Hematopoietic multipotent progenitor cell treated with erythropoietin and hydrocortisone succinate and interleukin-3 and kit ligand, for 15 days (in vitro differentiated cells): ENCODE data around the gene FIBP.
A peak's percentile ranks its signal among the peaks of the same experiment; 100 is the strongest.

ENCODE experiments used
- DNase-seq: peaks from one replicate; pipeline ENCODE4 v3.0.0-alpha.2; 2015; ENCODE audit warnings: low spot score

FIBP gene

DNA sequence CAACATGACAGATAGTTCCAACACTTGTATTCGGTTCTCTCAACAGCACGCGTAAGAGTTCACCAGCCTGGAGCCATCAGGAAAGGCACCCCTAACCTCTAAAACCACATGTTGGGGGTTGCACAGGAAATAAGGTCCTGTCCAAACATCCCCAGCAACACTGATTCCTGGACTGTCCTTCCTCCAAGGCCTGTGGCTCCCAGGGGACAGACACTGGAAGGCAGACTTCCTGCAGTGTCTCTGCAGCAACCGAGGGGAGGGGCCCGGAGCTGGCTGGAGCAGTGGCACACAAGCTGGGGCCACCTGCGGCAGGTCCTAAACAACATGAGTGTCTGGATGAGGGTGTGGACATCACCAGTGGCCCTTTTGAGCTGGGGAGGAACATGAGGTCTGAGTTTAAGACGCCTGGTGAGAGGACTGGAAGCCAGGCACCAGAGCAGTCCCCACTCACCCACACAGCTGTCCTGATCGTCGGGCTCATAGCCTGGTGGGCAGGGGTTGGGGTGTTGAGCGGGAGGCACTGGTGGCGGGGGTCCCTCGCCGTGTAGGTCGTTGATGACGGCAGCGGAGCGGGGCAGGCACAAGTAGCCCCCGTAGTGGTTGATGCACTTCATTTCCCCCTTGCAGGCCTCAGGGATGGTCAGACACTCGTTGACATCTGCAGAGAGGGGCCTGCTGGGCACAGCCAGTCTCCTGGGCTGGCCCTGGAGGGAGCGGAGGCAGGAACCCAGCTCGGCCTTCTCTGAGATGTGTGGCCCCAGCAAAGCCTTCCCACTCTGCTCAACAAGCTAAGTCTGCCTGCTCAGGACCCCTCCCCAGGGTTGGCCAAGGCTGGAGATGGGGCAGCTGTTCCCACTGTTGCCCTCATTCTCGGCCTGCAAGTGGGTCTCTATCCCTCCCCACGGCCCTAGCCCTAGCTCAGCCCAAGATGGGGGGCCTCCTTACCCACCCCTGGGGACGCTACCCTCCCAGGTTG, 17.3 kb downstream of the FIBP start:
- no peak for DNase-seq

DNA sequence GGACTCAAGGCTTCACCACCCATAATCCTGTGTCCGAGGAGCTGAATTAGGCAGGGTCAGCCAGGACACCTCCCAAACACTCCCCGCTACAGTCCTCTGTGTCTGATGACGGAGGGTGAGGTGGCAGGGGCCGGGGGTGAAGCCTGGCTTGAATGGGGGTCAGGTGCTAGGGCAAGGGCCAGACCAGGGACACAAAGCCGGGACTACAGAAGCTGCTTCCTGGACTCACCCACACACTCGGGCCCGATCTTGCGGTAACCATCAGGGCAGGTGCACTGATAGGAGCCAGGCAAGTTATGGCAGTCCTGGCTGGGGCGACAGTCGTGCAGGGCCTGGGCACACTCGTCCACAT, 18.0 kb downstream of the FIBP start:
- DNase-seq: no peak

DNA sequence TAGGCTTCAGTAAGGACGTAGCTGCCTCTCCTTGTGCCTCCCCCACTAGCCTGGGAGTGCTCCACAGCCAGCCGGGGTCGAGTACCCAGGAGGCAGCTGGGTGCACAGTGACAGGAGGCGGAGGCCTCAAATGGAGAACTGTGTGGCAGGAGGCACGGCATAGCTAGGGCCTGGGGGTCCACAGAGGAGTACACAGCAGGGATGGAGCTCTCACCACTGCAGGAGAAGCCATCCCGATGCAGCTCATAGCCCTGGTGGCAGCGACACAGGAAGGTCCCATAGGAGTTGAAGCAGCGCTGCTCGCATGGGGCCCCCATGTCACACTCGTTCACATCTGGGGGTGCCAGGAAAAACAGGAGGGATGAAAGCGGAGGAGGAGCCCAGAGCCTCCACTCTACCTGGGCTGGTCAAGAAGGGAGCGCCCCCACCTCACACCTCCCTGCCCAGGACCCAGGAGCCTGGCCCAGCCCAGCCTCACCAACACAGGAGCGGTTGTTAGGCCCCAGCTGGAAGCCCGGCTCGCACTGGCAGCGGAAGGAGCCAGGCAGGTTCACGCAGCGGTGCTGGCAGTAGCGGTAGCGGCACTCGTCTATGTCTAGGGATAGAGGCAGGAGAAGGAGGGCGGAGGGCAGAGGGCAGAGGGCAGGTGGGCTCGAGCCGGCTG, 18.5 kb downstream of the FIBP start:
- no peak for DNase-seq

GRCh38 chr11:65868907-65869306, 19.4 kb downstream of the FIBP start:
- no peak for DNase-seq

GRCh38 chr11:65868076-65868667, 20.1 kb downstream of the FIBP start:
- DNase-seq: no peak

GRCh38 chr11:65867284-65868071, 20.8 kb downstream of the FIBP start:
- DNase-seq: no peak

GRCh38 chr11:65866509-65867283, 21.6 kb downstream of the FIBP start:
- no peak for DNase-seq

DNA sequence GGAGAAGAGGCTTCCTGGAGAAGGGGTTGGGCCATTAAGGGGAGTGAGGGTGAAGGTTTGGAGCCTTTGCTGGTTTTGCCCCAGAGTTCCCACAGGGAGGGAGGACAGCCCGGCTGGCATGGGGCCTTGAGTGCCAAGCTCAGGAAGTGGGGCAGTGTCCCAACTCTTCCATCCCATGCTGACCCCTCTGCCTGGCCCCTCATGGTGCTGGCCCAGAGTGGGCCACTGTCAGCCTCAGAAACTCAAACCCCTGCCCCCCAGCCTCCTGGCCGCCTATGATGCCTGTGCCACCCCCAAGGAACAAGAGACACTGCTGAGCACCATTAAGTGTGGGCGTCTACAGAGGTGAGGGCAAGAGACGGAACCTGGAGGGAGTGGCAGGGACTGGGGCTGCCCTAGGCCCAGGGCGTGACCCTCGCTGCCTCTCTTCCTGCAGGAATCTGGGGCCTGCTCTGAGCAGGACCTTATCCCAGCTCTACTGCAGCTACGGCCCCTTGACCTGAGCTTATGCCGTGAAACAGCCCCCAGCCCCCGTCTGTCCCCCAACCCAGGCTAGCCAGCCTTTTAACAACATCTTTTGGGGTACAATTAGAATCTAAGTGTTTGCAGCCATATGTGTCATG, 22.6 kb downstream of the FIBP start:
- DNase-seq: no peak

DNA sequence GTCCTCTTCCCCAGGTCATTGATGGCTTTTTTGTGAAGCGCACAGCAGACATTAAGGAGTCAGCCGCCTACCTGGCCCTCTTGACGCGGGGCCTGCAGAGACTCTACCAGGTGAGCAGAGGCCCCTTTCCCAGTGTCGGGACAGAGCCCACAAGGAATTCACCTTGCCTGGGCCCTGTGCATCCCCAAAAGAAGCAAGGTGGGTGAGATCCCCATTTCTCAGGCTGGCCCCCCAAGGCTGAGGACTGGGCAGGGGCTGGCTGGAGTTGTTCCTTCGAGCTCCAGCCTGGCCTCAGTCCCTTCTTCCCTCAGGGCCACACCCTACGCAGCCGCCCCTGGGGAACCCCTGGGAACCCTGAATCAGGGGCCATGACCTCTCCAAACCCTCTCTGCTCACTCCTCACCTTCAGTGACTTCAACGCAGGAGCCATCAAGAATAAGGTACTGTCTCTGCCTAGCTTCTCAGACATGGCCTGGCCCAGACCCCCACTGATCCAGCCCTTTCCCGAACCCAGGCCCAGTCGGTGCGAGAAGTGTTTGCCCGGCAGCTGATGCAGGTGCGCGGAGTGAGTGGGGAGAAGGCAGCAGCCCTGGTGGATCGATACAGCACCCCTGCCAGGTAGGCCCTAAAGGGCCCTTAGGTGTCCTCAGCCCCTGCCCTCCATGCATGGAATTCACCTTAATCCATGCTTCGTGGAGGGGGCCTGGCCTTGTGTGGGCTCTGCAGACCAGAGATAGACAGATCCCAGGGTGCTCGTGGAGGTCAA, 23.4 kb downstream of the FIBP start:
- DNase-seq: no peak

DNA sequence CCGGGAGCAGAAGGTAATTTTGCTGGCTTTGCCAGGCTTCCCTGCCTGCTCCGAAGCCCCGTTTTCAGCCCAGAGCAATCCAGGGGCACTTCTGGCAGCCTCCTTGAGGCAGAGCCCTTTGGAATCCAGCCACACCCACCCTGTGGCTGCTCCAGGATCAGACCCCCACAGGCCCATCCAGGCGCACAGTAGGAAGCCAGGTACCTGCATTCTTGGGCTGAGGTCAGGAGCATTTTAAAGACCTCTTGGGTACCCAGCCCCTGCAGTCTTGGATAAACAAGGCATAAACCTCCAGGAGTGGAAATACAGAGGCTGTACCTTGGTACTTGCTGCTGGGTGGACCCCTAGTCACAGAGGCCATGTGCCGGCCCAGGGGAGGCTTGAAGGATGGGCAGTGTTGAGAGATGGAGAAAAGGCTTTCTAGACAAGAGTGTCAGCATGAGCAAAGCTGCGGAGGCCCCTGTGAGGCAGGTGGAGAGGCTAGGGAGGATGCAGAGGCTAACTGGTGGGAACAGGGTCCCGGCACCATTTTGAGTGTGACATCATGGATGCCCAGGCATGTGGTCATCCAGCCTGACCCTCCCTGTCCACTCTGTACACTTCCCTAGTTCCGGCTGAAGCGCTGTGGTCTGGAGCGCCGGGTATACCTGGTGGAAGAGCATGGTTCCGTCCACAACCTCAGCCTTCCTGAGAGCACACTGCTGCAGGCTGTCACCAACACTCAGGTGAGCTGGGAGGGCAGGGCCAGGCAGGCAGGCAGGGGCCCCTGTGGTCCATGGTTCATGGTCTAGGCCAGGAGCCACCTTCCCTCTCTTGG, 24.2 kb downstream of the FIBP start:
- no peak for DNase-seq

GRCh38 chr11:65862941-65863888, 25.1 kb downstream of the FIBP start:
- DNase-seq: no peak

- DNase-seq: no peak
Observed at GRCh38 chr11:65862191-65862735, 26.0 kb downstream of the FIBP start.

GRCh38 chr11:65861533-65862183, 26.6 kb downstream of the FIBP start:
- no peak for DNase-seq

- no peak for DNase-seq
Observed at GRCh38 chr11:65861165-65861505, 27.1 kb downstream of the FIBP start.

DNA sequence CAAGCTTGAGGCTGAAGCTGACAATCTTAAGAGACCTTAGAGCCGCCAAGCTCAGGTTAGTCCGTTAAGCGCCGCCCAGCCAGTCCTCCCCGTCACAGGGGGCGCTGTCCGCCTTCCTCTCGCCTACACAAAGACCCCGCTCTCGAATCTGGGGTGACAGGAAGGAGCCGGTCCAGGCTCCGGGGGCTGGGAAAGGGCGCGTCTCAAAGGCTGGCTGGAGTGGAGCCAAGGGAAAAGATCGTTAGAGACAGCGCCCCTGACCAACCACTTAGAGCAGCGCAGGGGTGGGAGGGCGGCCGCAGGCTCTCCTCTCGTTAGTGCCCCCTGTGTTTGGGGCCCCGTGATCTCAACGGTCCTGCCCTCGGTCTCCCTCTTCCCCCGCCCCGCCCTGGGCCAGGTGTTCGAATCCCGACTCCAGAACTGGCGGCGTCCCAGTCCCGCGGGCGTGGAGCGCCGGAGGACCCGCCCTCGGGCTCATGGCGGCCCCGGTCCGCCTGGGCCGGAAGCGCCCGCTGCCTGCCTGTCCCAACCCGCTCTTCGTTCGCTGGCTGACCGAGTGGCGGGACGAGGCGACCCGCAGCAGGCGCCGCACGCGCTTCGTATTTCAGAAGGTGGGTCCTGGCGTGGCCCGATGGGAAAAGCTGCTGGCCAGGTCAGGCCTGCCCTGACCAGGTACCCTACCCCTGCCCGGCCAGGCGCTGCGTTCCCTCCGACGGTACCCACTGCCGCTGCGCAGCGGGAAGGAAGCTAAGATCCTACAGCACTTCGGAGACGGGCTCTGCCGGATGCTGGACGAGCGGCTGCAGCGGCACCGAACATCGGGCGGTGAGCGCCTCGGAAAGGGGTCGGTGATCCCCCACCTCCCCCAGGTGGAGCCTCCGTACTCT, 27.8 kb downstream of the FIBP start, which contains the start of gene MUS81:
Gene MUS81 (plus strand): TSS at position 156 of the 887 bp plus-strand sequence. CDS start 321 bp downstream, at position 477.
- peak; percentile 97 for DNase-seq

- DNase-seq: no peak
Observed at GRCh38 chr11:65859812-65860277, 28.4 kb downstream of the FIBP start.
